Tibial nerve (tissue), 4 donors: Measurements from ENCODE around the gene LRRTM4. TPM values are rescaled to one million over a fixed set of nuclear protein-coding genes. Genes with fewer than 3 reads are reported as not detected.

Experiments used
- DNase-seq, 2 donors: peaks; one replicate each; pipeline ENCODE4 v3.0.0-alpha.2; 2019; ENCODE audit warnings: low spot score in 2 of 2
- H3K27ac ChIP-seq, 4 donors: fragments of 200-600 bp; sonication (generic) in 3 of 4; one replicate each; pipeline ENCODE4 v1.5.1; 2017 to 2019; ENCODE audit warnings: mild to moderate bottlenecking in 1 of 4
- H3K27me3 ChIP-seq, 2 donors: fragments of 200-600 bp; sonication (generic) in 1 of 2; one replicate each; pipeline versions ENCODE4 v1.5.1 to v1.6.0; 2017 to 2019
- H3K36me3 ChIP-seq, 3 donors: fragments of 200-600 bp; sonication (generic); one replicate each; pipeline ENCODE4 v1.5.1; 2018 to 2019
- H3K4me1 ChIP-seq, 4 donors: fragments of 200-600 bp; sonication (generic) in 3 of 4; one replicate each; pipeline ENCODE4 v1.5.1; 2017 to 2019
- H3K4me3 ChIP-seq, 4 donors: fragments of 200-600 bp; sonication (generic) in 3 of 4; one replicate each; pipeline ENCODE4 v1.5.1; 2017 to 2019; ENCODE audit warnings: mild to moderate bottlenecking in 1 of 4, moderate library complexity in 1 of 4
- H3K9me3 ChIP-seq, 4 donors: fragments of 200-600 bp; sonication (generic) in 3 of 4; one replicate each; pipeline ENCODE4 v1.5.1; 2017 to 2019
- EP300 ChIP-seq, 2 donors: sonication (generic); formaldehyde crosslinking; IDR thresholded peaks; one replicate each; pipeline ENCODE4 v1.6.1; 2017; ENCODE audit warnings: antibody characterized with exemption in 2 of 2, mild to moderate bottlenecking in 1 of 2
- POLR2A ChIP-seq, 2 donors: fragments of 450-650 bp; IDR thresholded peaks; one replicate each; pipeline ENCODE4 v1.6.1; 2017; ENCODE audit warnings: antibody characterized with exemption in 2 of 2, mild to moderate bottlenecking in 2 of 2, moderate library complexity in 2 of 2
- WGBS, 2 donors: methylation state at CpG; one replicate each; pipeline ENCODE4 v1.1.5; 2018; 5-methylcytosine and 5-hydroxymethylcytosine counted together
- total RNA-seq, 4 donors: library from RNA; depleted of rRNA; stranded (reverse); fragments of >200 nt; gene quantifications; one replicate each; pipeline ENCODE4 v1.1.0, GENCODE V29; 2016
- TF ChIP-seq, protein P1 (sequence below), 5 experiments: fragments of 200-600 bp in 3 of 5; fragments of 450-650 bp in 2 of 5; sonication (generic) in 3 of 5; IDR thresholded peaks; one replicate each; pipeline ENCODE4 v1.5.1; 2016 to 2019; ENCODE audit warnings: antibody characterized with exemption in 5 of 5, mild to moderate bottlenecking in 3 of 5, moderate library complexity in 2 of 5

Gene LRRTM4
- total RNA-seq, 4 donors from 2014 or later = 2.9 to 8.1 (median 7.6) TPM

DNA sequence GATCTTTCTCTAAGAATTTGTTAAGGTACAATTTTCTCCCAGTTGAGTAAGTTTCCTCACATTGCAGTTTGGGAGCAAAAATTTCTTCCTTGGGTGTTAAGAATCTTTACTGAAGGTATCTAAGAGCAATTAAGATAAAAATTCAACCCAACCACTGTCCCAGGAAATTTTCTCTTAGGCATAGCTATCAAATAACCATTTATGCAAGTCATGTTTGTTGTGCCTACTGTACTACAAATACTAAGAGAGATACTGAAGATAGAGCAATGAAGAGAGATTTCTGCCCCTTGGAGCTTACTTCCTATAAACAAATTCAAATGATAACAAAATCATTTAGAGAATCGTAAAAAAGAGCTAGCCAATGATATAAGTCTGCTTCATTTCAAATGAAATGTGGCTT is 402.8 kb downstream of the LRRTM4 start:
- 89 to 90% methylated on average over 1 of the region's 1 CpG for WGBS, 2 donors
- no peak for DNase-seq
- peaks cover 0 to 7% (median 0%) of the 10 kb centered on the region in 4 donors for H3K9me3 ChIP-seq
- no peak overlapping the region for H3K27ac ChIP-seq
- H3K4me1 ChIP-seq = no peaks in the 10 kb centered on the region
- H3K36me3 ChIP-seq = no peaks in the 10 kb centered on the region
- H3K27me3 ChIP-seq = no peaks in the 10 kb centered on the region
- TF ChIP-seq POLR2A (IDR thresholded peaks at IDR 0.05) = no peak
- TF ChIP-seq, protein P1, sequence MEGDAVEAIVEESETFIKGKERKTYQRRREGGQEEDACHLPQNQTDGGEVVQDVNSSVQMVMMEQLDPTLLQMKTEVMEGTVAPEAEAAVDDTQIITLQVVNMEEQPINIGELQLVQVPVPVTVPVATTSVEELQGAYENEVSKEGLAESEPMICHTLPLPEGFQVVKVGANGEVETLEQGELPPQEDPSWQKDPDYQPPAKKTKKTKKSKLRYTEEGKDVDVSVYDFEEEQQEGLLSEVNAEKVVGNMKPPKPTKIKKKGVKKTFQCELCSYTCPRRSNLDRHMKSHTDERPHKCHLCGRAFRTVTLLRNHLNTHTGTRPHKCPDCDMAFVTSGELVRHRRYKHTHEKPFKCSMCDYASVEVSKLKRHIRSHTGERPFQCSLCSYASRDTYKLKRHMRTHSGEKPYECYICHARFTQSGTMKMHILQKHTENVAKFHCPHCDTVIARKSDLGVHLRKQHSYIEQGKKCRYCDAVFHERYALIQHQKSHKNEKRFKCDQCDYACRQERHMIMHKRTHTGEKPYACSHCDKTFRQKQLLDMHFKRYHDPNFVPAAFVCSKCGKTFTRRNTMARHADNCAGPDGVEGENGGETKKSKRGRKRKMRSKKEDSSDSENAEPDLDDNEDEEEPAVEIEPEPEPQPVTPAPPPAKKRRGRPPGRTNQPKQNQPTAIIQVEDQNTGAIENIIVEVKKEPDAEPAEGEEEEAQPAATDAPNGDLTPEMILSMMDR (IDR thresholded peaks at IDR 0.05) = no peak
- TF ChIP-seq EP300 (IDR thresholded peaks at IDR 0.05) = no peak
- no peak overlapping the region for H3K4me3 ChIP-seq

DNA sequence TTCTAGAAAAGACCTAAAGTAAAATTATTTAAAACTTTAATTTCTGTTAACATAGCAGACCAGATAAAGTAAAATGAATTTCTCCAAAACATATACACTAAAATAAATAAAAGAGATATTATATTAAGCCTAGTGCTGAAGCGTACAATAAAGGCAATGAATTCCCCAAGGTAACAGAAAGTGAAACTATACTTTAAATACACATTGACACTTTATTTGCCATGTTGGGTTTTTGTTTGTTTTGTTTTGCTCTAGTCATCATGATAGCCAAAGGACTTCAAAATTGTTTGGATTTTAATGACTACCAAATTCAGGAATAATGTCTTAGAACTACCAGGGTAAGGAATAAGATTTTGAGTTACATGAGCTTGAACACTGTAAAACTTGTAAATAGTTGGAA is 413.3 kb downstream of the LRRTM4 start:
- TF ChIP-seq EP300 (IDR thresholded peaks at IDR 0.05) = no peak
- no peak for TF ChIP-seq POLR2A (IDR thresholded peaks at IDR 0.05)
- TF ChIP-seq, protein P1 (IDR thresholded peaks at IDR 0.05) = no peak
- H3K9me3 ChIP-seq = no peaks in the 10 kb centered on the region
- H3K4me1 ChIP-seq = no peaks in the 10 kb centered on the region
- H3K27me3 ChIP-seq = no peaks in the 10 kb centered on the region
- no peak overlapping the region for H3K27ac ChIP-seq
- DNase-seq = no peak
- WGBS, 2 donors = 64 to 66% methylated on average over 1 of the region's 1 CpG
- H3K36me3 ChIP-seq = no peaks in the 10 kb centered on the region
- no peak overlapping the region for H3K4me3 ChIP-seq

DNA sequence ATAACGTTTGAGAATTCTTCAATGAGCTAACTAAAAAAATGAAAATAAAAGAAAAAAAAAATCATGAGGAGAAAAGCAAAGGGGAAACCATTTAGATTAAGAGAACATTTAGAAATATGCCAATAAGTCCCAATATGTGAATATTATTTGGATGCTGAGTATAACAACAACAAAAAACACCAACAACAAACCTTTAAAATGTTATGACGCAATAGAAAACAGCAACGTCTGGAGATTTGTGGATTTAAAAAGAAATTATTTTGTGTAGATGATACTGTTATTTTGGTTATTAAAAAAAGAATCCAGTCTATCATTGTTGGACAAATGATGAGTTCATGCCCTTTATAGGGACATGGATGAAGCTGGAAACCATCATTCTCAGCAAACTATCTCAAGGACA is 417.2 kb downstream of the LRRTM4 start:
- Histone ChIP-seq H3K4me3 (no peak overlapping the region), H3K27me3 (no peaks in the 10 kb centered on the region), H3K36me3 (no peaks in the 10 kb centered on the region), H3K9me3 (no peaks in the 10 kb centered on the region), H3K4me1 (no peaks in the 10 kb centered on the region), H3K27ac (no peak overlapping the region)
- no peak for DNase-seq
- TF ChIP-seq POLR2A (IDR thresholded peaks at IDR 0.05) (no peak), EP300 (IDR thresholded peaks at IDR 0.05) (no peak)
- TF ChIP-seq, protein P1 (IDR thresholded peaks at IDR 0.05) = no peak
- WGBS, 2 donors = 77 to 82% methylated on average over 3 of the region's 3 CpGs

DNA sequence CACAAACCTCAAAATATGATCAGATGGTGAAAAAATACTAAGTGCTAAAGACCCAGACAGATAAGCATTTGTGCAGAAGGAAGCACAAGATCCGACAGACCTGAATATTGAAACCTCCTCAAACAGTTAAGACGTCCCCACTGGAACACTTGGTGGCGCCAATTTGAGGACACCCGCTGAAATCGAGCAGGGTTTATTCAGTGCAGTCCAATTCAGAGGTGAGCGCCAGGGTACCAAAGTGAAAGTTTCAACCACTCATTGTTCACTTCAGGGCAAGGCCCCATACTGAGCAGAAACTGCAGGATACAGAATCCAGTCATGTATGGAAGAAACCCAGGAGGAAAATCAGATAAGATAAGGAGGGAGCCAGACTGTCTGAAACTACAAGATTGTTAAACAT is 417.6 kb downstream of the LRRTM4 start:
- Histone ChIP-seq H3K9me3 (no peaks in the 10 kb centered on the region), H3K27ac (no peak overlapping the region), H3K36me3 (no peaks in the 10 kb centered on the region), H3K4me3 (no peak overlapping the region), H3K27me3 (no peaks in the 10 kb centered on the region), H3K4me1 (no peaks in the 10 kb centered on the region)
- TF ChIP-seq EP300 (IDR thresholded peaks at IDR 0.05) = no peak
- TF ChIP-seq, protein P1 (IDR thresholded peaks at IDR 0.05) = no peak
- TF ChIP-seq POLR2A (IDR thresholded peaks at IDR 0.05) = no peak
- WGBS, 2 donors = 81 to 84% methylated on average over 6 of the region's 6 CpGs
- no peak for DNase-seq

DNA sequence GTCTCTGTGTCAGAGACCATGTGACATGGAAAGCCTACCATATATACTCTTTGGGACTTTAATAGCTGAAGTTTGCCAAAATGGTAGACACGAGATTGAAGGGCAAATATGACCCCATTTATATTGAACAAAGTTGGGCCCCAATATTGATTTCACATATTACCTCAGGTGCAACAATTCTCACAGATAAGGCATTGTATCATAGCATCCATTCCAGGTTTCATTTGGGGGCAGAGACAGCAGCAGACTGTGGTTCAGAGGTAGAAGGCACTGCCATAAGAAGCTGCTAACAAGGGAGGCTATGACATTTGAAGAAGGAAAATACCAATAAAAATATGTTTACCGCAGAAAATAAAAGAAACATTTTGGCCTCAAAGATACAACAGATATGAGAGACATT is 419.2 kb downstream of the LRRTM4 start:
- Histone ChIP-seq H3K36me3 (no peaks in the 10 kb centered on the region), H3K4me3 (no peak overlapping the region), H3K4me1 (no peaks in the 10 kb centered on the region), H3K27ac (no peak overlapping the region), H3K27me3 (no peaks in the 10 kb centered on the region), H3K9me3 (no peaks in the 10 kb centered on the region)
- DNase-seq = no peak
- TF ChIP-seq POLR2A (IDR thresholded peaks at IDR 0.05) (no peak), EP300 (IDR thresholded peaks at IDR 0.05) (no peak)
- TF ChIP-seq, protein P1 (IDR thresholded peaks at IDR 0.05) = no peak
- WGBS, 2 donors = 83 to 86% methylated on average over 2 of the region's 2 CpGs
